ENCODE results near the gene ARID4B.
"Not testable (repeated sequence)": the region's sequence is repeated elsewhere in the genome, so short reads cannot be mapped to it uniquely, and the experiment has no call there.

The ARID4B gene

DNA sequence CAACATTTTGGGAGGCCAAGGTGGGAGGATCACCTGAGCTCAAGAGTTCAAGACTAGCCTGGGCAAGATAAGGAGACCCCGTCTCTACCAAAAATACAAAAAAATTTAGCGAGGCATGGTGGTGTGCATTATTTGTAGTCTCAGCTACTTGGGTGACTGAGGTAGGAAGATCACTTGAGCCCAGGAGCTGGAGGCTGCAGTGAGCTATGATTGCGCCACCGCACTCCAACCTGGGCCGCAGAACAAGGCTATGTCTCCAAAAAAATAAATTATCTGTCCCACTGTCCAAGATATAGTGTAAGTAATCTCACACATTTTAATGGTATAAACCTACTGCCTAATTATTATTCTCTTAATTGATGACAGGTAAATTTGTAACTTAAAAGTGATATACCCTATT is 12.8 kb downstream of the ARID4B start:
- DNase-seq (ENCODE audit: low read depth): no peak
- no peak overlapping the region for H3K4me3 ChIP-seq (ENCODE audit: low read depth, low read length)
- TF ChIP-seq MYC (IDR thresholded peaks at IDR 0.05; ENCODE audit: low read depth, low read length) (no peak), POLR2A (IDR thresholded peaks at IDR 0.05; ENCODE audit: extremely low read depth, insufficient read length) (no peak), MAX (IDR thresholded peaks at IDR 0.05; ENCODE audit: low read depth, low read length) (no peak), CTCF (IDR thresholded peaks at IDR 0.05; ENCODE audit: low read depth, low read length) (no peak)

DNA sequence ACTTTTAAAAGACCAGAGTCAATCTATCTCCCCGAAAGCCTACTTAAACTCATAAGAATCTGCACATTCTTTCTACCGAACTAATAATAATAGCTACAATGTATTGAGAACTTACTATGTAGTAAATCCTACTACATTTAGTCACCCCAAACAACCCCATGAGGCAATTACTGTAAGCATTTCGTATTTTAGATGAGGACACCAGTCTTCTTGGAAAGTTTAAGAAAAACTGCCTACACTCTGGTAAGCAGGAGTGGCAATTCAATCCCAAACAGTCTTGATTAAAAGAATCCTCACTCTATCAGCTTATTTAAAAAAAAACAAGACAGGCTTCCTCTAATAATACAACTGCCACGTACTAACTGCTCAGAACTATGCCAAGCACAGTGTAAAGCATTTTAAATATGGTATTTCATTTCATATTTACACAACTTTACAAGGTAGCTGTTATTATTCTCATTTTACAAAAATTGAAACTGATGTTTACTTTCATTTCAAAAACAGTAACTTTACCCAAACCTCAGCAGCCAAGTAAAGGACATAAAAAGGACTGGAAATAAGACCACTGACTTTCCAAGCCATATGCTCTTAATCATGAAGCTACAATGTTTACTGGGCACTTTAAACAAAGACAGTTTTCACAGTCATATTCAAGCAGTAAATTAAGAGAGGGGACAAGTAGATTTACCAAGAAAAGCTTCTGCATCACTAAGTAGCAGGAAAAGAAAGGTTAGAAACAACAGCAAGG is 13.9 kb downstream of the ARID4B start:
- DNase-seq (ENCODE audit: low read depth): no peak
- TF ChIP-seq MAX (IDR thresholded peaks at IDR 0.05; ENCODE audit: low read depth, low read length): no peak
- TF ChIP-seq CTCF (IDR thresholded peaks at IDR 0.05; ENCODE audit: low read depth, low read length): no peak
- no peak for TF ChIP-seq MYC (IDR thresholded peaks at IDR 0.05; ENCODE audit: low read depth, low read length)
- TF ChIP-seq POLR2A (IDR thresholded peaks at IDR 0.05; ENCODE audit: extremely low read depth, insufficient read length): no peak
- H3K4me3 ChIP-seq (ENCODE audit: low read depth, low read length): no peak overlapping the region

- TF ChIP-seq POLR2A (IDR thresholded peaks at IDR 0.05; ENCODE audit: extremely low read depth, insufficient read length) (no peak), CTCF (IDR thresholded peaks at IDR 0.05; ENCODE audit: low read depth, low read length) (no peak), MYC (IDR thresholded peaks at IDR 0.05; ENCODE audit: low read depth, low read length) (no peak), MAX (IDR thresholded peaks at IDR 0.05; ENCODE audit: low read depth, low read length) (no peak)
- no peak overlapping the region for H3K4me3 ChIP-seq (ENCODE audit: low read depth, low read length)
- no peak for DNase-seq (ENCODE audit: low read depth)
Observed at GRCh38 chr1:235313262-235313661, 14.7 kb downstream of the ARID4B start.

DNA sequence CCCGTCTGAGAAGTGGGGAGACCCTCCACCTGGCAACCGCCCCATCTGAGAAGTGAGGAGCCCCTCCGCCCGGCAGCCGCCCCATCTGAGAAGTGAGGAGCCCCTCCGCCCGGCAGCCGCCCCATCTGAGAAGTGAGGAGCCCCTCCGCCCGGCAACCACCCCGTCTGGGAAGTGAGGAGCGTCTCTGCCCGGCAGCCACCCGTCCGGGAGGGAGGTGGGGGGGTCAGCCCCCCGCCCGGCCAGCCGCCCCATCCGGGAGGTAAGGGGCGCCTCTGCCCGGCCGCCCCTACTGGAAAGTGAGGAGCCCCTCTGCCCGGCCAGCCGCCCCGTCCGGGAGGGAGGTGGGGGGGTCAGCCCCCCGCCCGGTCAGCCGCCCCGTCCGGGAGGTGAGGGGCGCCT is 18.8 kb downstream of the ARID4B start:
- H3K4me3 ChIP-seq (ENCODE audit: low read depth, low read length); DNase-seq (ENCODE audit: low read depth): not testable (repeated sequence)

DNA sequence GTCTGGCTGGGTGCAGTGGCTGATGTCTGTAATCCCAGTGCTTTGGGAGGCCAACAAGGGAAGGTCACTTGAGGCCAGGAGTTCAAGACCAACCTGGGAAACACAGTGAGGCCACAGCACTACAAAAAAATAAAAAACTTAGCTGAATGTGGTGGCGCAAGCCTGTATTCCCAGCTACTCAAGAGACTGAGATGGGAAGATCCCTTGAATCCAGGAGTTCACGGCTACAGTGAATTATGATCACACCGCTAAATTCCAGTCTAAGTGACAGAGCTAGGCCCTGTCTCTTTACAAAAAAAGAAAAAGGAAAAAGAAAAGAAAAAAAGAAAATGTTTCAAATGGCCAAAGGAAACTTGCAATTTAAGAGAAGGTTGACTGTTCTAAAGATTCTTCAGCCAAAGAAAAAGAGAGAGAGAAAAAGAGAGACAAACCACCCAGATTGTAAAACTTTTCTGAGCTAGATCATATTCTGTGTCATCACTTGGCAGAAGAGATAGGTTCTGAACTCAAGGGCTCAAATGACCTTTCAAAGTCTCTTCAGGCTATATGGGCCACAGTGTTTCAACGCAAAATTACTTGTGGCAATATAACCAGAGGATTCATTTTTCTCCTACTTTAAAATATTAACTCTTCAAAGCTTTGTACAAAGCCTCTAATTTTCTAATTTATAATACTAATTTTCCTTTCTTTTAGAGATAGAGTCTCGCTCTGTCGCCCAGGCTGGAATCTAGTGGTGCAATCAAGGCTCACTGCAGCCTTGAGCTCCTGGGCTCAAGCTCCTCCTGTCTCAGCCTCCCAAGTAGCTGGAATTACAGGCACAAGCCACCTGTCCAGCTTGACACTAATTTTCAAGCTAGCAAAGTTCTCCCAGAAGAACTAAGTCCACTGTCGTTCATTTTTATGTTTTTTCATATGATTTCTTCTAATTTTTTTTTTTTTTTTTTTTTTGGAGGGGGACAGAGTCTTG is 20.5 kb downstream of the ARID4B start:
- no peak overlapping the region for H3K4me3 ChIP-seq (ENCODE audit: low read depth, low read length)
- no peak for DNase-seq (ENCODE audit: low read depth)
- TF ChIP-seq POLR2A (IDR thresholded peaks at IDR 0.05; ENCODE audit: extremely low read depth, insufficient read length) (no peak), MYC (IDR thresholded peaks at IDR 0.05; ENCODE audit: low read depth, low read length) (no peak), CTCF (IDR thresholded peaks at IDR 0.05; ENCODE audit: low read depth, low read length) (no peak), MAX (IDR thresholded peaks at IDR 0.05; ENCODE audit: low read depth, low read length) (no peak)
